Measurements from ENCODE around the gene CFAP100. TPM values are rescaled to one million over a fixed set of nuclear protein-coding genes. Genes with fewer than 3 reads are reported as not detected.

Gene CFAP100
- total RNA-seq, 1 donor from 2014 or later: 4.3 TPM

DNA sequence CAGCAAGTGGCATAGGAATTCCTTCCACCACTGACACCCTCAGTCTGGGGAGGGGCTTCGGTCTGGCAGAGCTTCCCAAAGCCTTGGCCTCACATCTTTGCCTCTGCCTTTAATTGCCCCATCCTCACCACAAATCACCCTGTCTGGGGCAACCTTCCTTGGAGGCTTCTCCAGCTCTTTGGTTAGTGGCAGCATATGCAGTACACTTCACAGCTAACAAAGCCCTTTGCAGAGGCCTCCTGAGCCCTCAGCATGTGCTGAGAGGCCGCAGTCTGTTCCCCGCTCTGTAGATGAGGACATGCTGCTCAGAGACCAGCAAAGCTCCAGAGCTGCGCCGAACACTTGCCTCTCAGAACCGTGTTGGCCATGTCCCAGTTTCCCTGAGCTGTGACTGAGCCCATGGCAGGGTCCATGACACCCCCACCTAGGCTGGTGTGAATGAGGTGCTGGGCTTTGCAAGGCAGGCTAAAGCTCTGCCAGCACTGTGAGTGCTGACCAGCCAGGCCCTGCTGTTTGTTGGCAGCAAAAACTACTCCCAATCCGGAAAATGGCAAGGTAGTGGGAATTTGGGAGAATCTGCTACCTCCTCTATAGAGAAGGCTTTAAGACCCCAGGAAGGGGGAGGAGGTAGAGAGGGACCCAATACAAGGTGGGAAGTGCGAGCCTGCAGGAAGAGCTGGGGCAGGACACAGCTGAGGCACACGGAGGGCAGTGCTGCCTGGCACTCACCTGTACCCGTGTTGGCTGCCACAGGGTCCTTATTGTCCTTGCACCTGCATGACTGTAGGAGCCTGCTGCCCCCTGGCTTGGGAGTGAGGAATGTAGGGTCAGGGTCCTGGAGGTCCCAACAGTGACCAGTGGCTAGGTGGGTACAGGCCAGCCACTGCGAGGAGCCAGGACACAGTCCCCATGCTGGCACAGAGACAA lies 29.1 kb upstream of the CFAP100 start:
- no peaks in the 10 kb centered on the region for H3K4me1 Mint-ChIP-seq (ENCODE audit: unreplicated experiment)
- TF ChIP-seq, protein P1, sequence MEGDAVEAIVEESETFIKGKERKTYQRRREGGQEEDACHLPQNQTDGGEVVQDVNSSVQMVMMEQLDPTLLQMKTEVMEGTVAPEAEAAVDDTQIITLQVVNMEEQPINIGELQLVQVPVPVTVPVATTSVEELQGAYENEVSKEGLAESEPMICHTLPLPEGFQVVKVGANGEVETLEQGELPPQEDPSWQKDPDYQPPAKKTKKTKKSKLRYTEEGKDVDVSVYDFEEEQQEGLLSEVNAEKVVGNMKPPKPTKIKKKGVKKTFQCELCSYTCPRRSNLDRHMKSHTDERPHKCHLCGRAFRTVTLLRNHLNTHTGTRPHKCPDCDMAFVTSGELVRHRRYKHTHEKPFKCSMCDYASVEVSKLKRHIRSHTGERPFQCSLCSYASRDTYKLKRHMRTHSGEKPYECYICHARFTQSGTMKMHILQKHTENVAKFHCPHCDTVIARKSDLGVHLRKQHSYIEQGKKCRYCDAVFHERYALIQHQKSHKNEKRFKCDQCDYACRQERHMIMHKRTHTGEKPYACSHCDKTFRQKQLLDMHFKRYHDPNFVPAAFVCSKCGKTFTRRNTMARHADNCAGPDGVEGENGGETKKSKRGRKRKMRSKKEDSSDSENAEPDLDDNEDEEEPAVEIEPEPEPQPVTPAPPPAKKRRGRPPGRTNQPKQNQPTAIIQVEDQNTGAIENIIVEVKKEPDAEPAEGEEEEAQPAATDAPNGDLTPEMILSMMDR (conservative IDR thresholded peaks at IDR 0.05): no peak
- H3K9me3 Mint-ChIP-seq: no peaks in the 10 kb centered on the region
- H3K27me3 Mint-ChIP-seq: peaks cover 19% of the 10 kb centered on the region
- no peaks in the 10 kb centered on the region for H3K36me3 Mint-ChIP-seq
- DNase-seq (ENCODE audit: extremely low spot score, unreplicated experiment): no peak
- H3K27ac Mint-ChIP-seq: no peak overlapping the region
- no peak overlapping the region for H3K4me3 Mint-ChIP-seq

DNA sequence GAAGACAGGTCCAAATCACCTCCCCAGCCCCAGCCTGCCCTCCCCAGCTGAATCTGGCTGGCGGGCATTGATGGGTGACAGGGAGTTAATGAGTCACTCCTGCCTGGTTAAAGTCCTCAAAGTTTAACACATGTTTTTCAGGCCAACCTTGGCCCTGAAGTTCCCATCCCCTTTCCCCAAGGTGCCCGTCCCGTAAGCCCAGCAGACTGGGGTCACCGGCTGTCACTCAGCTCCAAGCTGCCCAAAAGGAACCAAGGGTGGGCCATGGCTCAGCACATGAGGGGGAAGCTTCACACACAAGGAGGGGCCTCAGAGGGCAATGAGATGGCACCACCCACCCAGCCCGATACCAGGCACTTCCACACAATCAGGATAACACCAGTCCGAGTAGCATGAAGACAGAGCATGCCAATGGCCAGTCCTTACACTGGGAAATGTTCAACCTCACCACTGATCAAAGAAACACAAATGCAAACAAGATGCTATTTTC lies 27.3 kb upstream of the CFAP100 start:
- H3K4me3 Mint-ChIP-seq: no peak overlapping the region
- H3K36me3 Mint-ChIP-seq: no peaks in the 10 kb centered on the region
- peaks cover 11% of the 10 kb centered on the region for H3K27me3 Mint-ChIP-seq
- H3K9me3 Mint-ChIP-seq: no peaks in the 10 kb centered on the region
- H3K27ac Mint-ChIP-seq: no peak overlapping the region
- H3K4me1 Mint-ChIP-seq (ENCODE audit: unreplicated experiment): no peaks in the 10 kb centered on the region
- no peak for DNase-seq (ENCODE audit: extremely low spot score, unreplicated experiment)
- TF ChIP-seq, protein P1 (conservative IDR thresholded peaks at IDR 0.05): no peak

DNA sequence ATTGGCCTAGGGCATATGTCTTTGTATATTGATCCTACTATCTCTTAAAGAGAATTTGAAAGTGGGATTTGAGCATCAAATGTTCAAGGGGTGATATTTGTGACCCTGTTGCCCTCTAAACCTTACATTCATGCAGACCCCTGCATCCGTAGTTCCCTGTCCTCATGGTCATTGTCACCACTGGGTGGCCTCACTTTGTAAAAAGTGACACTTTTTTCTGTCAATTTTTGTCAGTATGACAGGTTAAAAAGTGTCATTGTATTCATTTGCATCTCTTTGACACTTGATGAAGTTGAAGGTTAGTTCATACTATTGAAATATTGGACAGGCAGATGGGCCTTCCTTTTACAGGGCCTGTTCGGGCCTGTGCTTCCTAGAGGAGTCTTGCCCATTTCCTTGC lies 25.2 kb upstream of the CFAP100 start:
- Mint-ChIP-seq H3K27ac (no peak overlapping the region), H3K27me3 (peaks cover 3% of the 10 kb centered on the region), H3K36me3 (no peaks in the 10 kb centered on the region), H3K9me3 (no peaks in the 10 kb centered on the region), H3K4me3 (no peak overlapping the region), H3K4me1 (ENCODE audit: unreplicated experiment) (no peaks in the 10 kb centered on the region)
- TF ChIP-seq, protein P1 (conservative IDR thresholded peaks at IDR 0.05): no peak
- no peak for DNase-seq (ENCODE audit: extremely low spot score, unreplicated experiment)

DNA sequence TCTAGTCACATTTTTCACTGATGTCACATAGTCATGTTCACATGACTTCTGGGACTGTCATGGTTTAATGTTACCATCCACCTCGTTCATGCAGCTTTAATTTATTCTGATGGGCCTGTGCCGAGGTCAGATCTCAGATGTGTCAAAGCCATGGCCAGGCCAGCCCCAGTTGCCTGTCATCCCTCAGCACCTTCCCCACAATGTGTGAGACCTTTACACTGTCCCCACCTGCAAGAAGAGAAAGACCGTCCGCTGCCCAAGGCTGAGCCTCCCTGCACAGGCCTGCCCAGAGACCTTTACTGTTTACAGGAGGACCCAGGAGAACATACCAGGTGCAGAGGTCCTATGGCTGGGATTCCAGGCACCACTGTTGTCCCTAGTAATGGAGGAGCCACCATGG lies 24.7 kb upstream of the CFAP100 start:
- H3K36me3 Mint-ChIP-seq: no peaks in the 10 kb centered on the region

DNA sequence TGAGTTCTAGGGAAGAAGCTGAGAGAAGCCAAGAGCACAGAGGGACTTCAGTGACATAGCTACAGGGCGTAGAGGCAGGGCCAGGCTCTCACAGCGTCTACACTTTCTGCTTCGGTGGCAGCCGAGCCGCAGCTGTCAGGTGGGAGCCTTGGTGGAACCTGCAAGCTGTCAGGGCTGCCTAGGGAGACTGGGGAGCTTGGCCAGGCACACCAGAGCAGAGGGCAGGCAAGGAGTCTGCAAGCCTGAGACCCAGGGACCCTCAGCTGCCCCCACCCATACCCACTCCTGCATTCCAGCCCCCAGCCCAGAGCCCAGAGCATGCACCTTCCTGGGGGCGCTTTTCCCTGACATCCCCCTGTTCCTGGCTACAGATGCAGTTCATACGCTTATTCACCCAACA lies 24.1 kb upstream of the CFAP100 start:
- no peak overlapping the region for H3K4me3 Mint-ChIP-seq
- no peaks in the 10 kb centered on the region for H3K4me1 Mint-ChIP-seq (ENCODE audit: unreplicated experiment)
- no peak overlapping the region for H3K27ac Mint-ChIP-seq
- H3K36me3 Mint-ChIP-seq: no peaks in the 10 kb centered on the region
- H3K27me3 Mint-ChIP-seq: peaks cover 3% of the 10 kb centered on the region
- TF ChIP-seq, protein P1 (conservative IDR thresholded peaks at IDR 0.05): no peak
- DNase-seq (ENCODE audit: extremely low spot score, unreplicated experiment): no peak
- no peaks in the 10 kb centered on the region for H3K9me3 Mint-ChIP-seq

More for the DNA sequence above, 24.7 kb upstream of the CFAP100 start:
- Mint-ChIP-seq H3K4me3 (no peak overlapping the region), H3K4me1 (ENCODE audit: unreplicated experiment) (no peaks in the 10 kb centered on the region), H3K27ac (no peak overlapping the region), H3K27me3 (peaks cover 3% of the 10 kb centered on the region), H3K9me3 (no peaks in the 10 kb centered on the region)
- TF ChIP-seq, protein P1 (conservative IDR thresholded peaks at IDR 0.05): no peak
- no peak for DNase-seq (ENCODE audit: extremely low spot score, unreplicated experiment)

Data from type B pancreatic cell (in vitro differentiated cells).